Brain pericyte (primary cell): Measurements from ENCODE around the gene MAPT.
"Not testable (repeated sequence)": the region's sequence is repeated elsewhere in the genome, so short reads cannot be mapped to it uniquely, and the experiment has no call there.

Experiments
- DNase-seq: peaks from one replicate; pipeline ENCODE4 v3.0.0-alpha.2; 2012; ENCODE audit warnings: low read depth, low spot score

Gene MAPT

GRCh38 chr17:45927247-45927646 lies 32.9 kb downstream of the MAPT start:
- DNase-seq, result no peak

GRCh38 chr17:45929344-45929743 lies 35.0 kb downstream of the MAPT start:
- no peak for DNase-seq

GRCh38 chr17:45930420-45930951 lies 36.1 kb downstream of the MAPT start:
- DNase-seq, result no peak

GRCh38 chr17:45931677-45932076 lies 37.3 kb downstream of the MAPT start:
- DNase-seq, result no peak

- no peak for DNase-seq
These were observed 40.0 kb downstream of the MAPT start for GRCh38 chr17:45934044-45934979.

- DNase-seq, result no peak
These were observed 40.9 kb downstream of the MAPT start for GRCh38 chr17:45935197-45935709.

- no peak for DNase-seq
These were observed 41.6 kb downstream of the MAPT start for GRCh38 chr17:45935710-45936509.

- DNase-seq, result no peak
These were observed 42.3 kb downstream of the MAPT start for GRCh38 chr17:45936610-45937009.

- DNase-seq, result not testable (repeated sequence)
These were observed 42.8 kb downstream of the MAPT start for GRCh38 chr17:45937186-45937585.

- no peak for DNase-seq
These were observed 45.0 kb downstream of the MAPT start for GRCh38 chr17:45939395-45939794.

GRCh38 chr17:45940293-45940692 lies 45.9 kb downstream of the MAPT start:
- no peak for DNase-seq

GRCh38 chr17:45940826-45941225 lies 46.5 kb downstream of the MAPT start:
- DNase-seq, result no peak

- DNase-seq, result no peak
These were observed 47.0 kb downstream of the MAPT start for GRCh38 chr17:45941395-45941794.

GRCh38 chr17:45942284-45942683 lies 47.9 kb downstream of the MAPT start:
- no peak for DNase-seq

GRCh38 chr17:45946841-45947256 lies 52.5 kb downstream of the MAPT start:
- no peak for DNase-seq

GRCh38 chr17:45948498-45948880 lies 54.1 kb downstream of the MAPT start:
- no peak for DNase-seq

- no peak for DNase-seq
These were observed 54.7 kb downstream of the MAPT start for GRCh38 chr17:45948881-45949624.

GRCh38 chr17:45949755-45950320 lies 55.5 kb downstream of the MAPT start:
- no peak for DNase-seq

GRCh38 chr17:45950888-45951287 lies 56.5 kb downstream of the MAPT start:
- no peak for DNase-seq

GRCh38 chr17:45951403-45951802 lies 57.0 kb downstream of the MAPT start:
- no peak for DNase-seq

- no peak for DNase-seq
These were observed 57.6 kb downstream of the MAPT start for GRCh38 chr17:45951941-45952340.
